Mucosa of descending colon (tissue), 3 donors: ENCODE results near the gene GAS2. TPM values are rescaled to one million over a fixed set of nuclear protein-coding genes. Genes with fewer than 3 reads are reported as not detected.

ENCODE experiments used
- ATAC-seq: fragments of 200-7000 bp; cut with Tn5 transposase; one replicate; pipeline ENCODE4 v1.9.1; 2020; ENCODE audit warnings: mild to moderate bottlenecking, moderate library complexity
- DNase-seq, 3 donors: peaks; one replicate each; pipeline ENCODE4 v3.0.0-alpha.2; 2020
- H3K36me3 ChIP-seq: fragments of 200-600 bp; one replicate; pipeline ENCODE4 v1.8.0; 2021; ENCODE audit warnings: low read depth, mild to moderate bottlenecking
- H3K4me1 ChIP-seq: fragments of 200-600 bp; one replicate; pipeline ENCODE4 v1.8.0; 2021; ENCODE audit warnings: low read depth, mild to moderate bottlenecking
- H3K4me3 ChIP-seq: fragments of 200-600 bp; one replicate; pipeline ENCODE4 v1.8.0; 2021; ENCODE audit warnings: mild to moderate bottlenecking
- H3K9me3 ChIP-seq: fragments of 200-600 bp; one replicate; pipeline ENCODE4 v1.8.0; 2021; ENCODE audit warnings: mild to moderate bottlenecking
- CTCF ChIP-seq: fragments of 200-600 bp; IDR thresholded peaks from one replicate; pipeline ENCODE4 v1.8.0; 2022; ENCODE audit warnings: antibody characterized with exemption, mild to moderate bottlenecking
- intact Hi-C, 2 donors: fragments of 100-400 bp; cut with DNase I in 1 of 2; cut with micrococcal nuclease in 1 of 2; formaldehyde crosslinking; loops; one replicate each; pipeline versions ENCODE4 v1.11.0 to v1.11.1; 2022; cut with DNase I, micrococcal nuclease
- total RNA-seq, 3 donors: library from RNA; stranded (reverse); fragmentation: NEBNext Ultra II Directional in 2 of 3; extraction: Animal tissue kit (Norgen Biotek cat#: 25700) in 2 of 3; gene quantifications; one replicate each; pipeline versions ENCODE4 v1.2.1 to v1.2.4, GENCODE V29; 2021 to 2023
- donor health status: DM: no; HTN: no; CAD: no; lungs with moderate emphysema.
- donor health status: DM: no; HTN: no; CAD: no.
- donor health status: DM: no; HTN: yes; CAD: no.

GAS2 gene
- total RNA-seq, 3 donors from 2014 or later = 2.0 to 2.8 (median 2.5) TPM

GRCh38 chr11:22808571-22809197 is 142.3 kb downstream of the GAS2 start:
- no peak for TF ChIP-seq CTCF
- ATAC-seq (no peak), DNase-seq (peak in 1 of 3 donors; percentile 9)
- H3K4me1 ChIP-seq = no peaks in the 10 kb centered on the region
- no peaks in the 10 kb centered on the region for H3K36me3 ChIP-seq
- H3K4me3 ChIP-seq = no peak overlapping the region
- H3K9me3 ChIP-seq = peaks cover 6% of the 10 kb centered on the region
- intact Hi-C loops = no loop called here

GRCh38 chr11:22809893-22810292 is 143.5 kb downstream of the GAS2 start:
- H3K4me1 ChIP-seq = no peaks in the 10 kb centered on the region
- H3K9me3 ChIP-seq = peaks cover 6% of the 10 kb centered on the region
- ATAC-seq = no peak
- H3K4me3 ChIP-seq = no peak overlapping the region
- no peak for TF ChIP-seq CTCF
- intact Hi-C loops = no loop called here
- DNase-seq = no peak
- H3K36me3 ChIP-seq = no peaks in the 10 kb centered on the region

GRCh38 chr11:22822203-22822602 is 155.8 kb downstream of the GAS2 start:
- no peak for DNase-seq
- Histone ChIP-seq H3K4me3 (no peak overlapping the region), H3K9me3 (no peaks in the 10 kb centered on the region), H3K36me3 (no peaks in the 10 kb centered on the region), H3K4me1 (no peaks in the 10 kb centered on the region)
- no peak for TF ChIP-seq CTCF
- no peak for ATAC-seq
- intact Hi-C loops = no loop called here

- intact Hi-C loops = no loop called here
- ATAC-seq (no peak), DNase-seq (no peak)
- no peak for TF ChIP-seq CTCF
- Histone ChIP-seq H3K4me1 (no peaks in the 10 kb centered on the region), H3K9me3 (no peaks in the 10 kb centered on the region), H3K36me3 (no peaks in the 10 kb centered on the region), H3K4me3 (no peak overlapping the region)
Observed at GRCh38 chr11:22828373-22828772, 162.0 kb downstream of the GAS2 start.

GRCh38 chr11:22829231-22830081 is 163.0 kb downstream of the GAS2 start, which contains the start of gene SVIP:
TSS of gene SVIP (minus strand) at chr11:22829801. CDS start at chr11:22829748, 53 bp downstream.
- no peaks in the 10 kb centered on the region for H3K36me3 ChIP-seq
- intact Hi-C loops = no loop called here

More at GRCh38 chr11:22829231-22830081, 163.0 kb downstream of the GAS2 start, which contains the start of gene SVIP:
- Histone ChIP-seq H3K4me1 (no peaks in the 10 kb centered on the region), H3K9me3 (no peaks in the 10 kb centered on the region), H3K4me3 (peak within 1 kb of the TSS; percentile 73)
- TF ChIP-seq CTCF = peak; percentile 80
- peak; percentile 97 to 99 (median 99) for DNase-seq
- ATAC-seq = peak; percentile 99
